ENCODE data around the gene ANTXRL.

GRCh38 chr10:46282842-46283574, 3.8 kb upstream of the ANTXRL start:
- no peak for TF ChIP-seq ETS1 (IDR thresholded peaks at IDR 0.05)
- TF ChIP-seq CTCF (conservative IDR thresholded peaks at IDR 0.05; ENCODE audit: low read depth in 2 of 2): no peak
- TF ChIP-seq JUNB (IDR thresholded peaks at IDR 0.05; ENCODE audit: unreplicated experiment): no peak
- no peak for TF ChIP-seq EZH2 (IDR thresholded peaks at IDR 0.05; ENCODE audit: low read depth, unreplicated experiment)
- no peak for TF ChIP-seq POLR2AphosphoS5 (IDR thresholded peaks at IDR 0.05; ENCODE audit: low read depth)
- no peak for TF ChIP-seq ZNF331 (CRISPR knock-in tag; IDR thresholded peaks at IDR 0.05; ENCODE audit: low read depth)
- TF ChIP-seq EZH2phosphoT487 (IDR thresholded peaks at IDR 0.05; ENCODE audit: unreplicated experiment): no peak
- TF ChIP-seq CREB1 (CRISPR knock-in tag; IDR thresholded peaks at IDR 0.05; ENCODE audit: low read depth): no peak
- TF ChIP-seq NANOG (IDR thresholded peaks at IDR 0.05; ENCODE audit: borderline replicate concordance): no peak

Data from GM23338 (cell line).